OCI-LY3 (cell line): Measurements from ENCODE around the gene FAM43A.

Experiments
- H2AFZ ChIP-seq: fragments of 200-600, 300-600 bp; shearing (Covaris generic); 2 replicates; pipeline ENCODE4 v1.6.0; 2014; ENCODE audit warnings: antibody characterized with exemption, low read depth, low read length
- H3K27ac ChIP-seq: fragments of 200-600, 300-600 bp; sonication (generic); 2 replicates; pipeline ENCODE4 v1.5.1; 2014; ENCODE audit warnings: mild to moderate bottlenecking, low read length, moderate library complexity, mixed read lengths
- H3K27me3 ChIP-seq: fragments of 200-600, 300-600 bp; sonication (generic); 2 replicates; pipeline ENCODE4 v1.6.1; 2014; ENCODE audit warnings: low read depth, low read length, mixed read lengths
- H3K36me3 ChIP-seq: fragments of 200-600, 300-600 bp; sonication (generic); replicated peaks from 2 replicates; pipeline ENCODE3; 2014; ENCODE audit warnings: low read depth, low read length, mixed read lengths
- H3K4me1 ChIP-seq: fragments of 300-600, 200-600 bp; sonication (generic); 2 replicates; pipeline ENCODE4 v1.6.1; 2014; ENCODE audit warnings: low read length, mixed read lengths
- H3K4me2 ChIP-seq: fragments of 200-600, 300-600 bp; sonication (generic); 2 replicates; pipeline ENCODE4 v1.6.1; 2014; ENCODE audit warnings: low read length, mixed read lengths
- H3K4me3 ChIP-seq: fragments of 300-600, 200-600 bp; sonication (generic); 2 replicates; pipeline ENCODE4 v1.5.1; 2014; ENCODE audit warnings: antibody characterized with exemption, mild to moderate bottlenecking, low read length, moderate library complexity
- H3K79me2 ChIP-seq: fragments of 300-600, 200-600 bp; shearing (Covaris generic); 2 replicates; pipeline ENCODE4 v1.6.1; 2014; ENCODE audit warnings: mild to moderate bottlenecking, low read length, mixed read lengths
- H3K9ac ChIP-seq: fragments of 300-600, 200-600 bp; shearing (Covaris generic); 2 replicates; pipeline ENCODE4 v1.6.0; 2014; ENCODE audit warnings: mild to moderate bottlenecking, low read length, moderate library complexity
- H3K9me3 ChIP-seq: fragments of 200-600, 300-600 bp; shearing (Covaris generic); 2 replicates; pipeline ENCODE4 v1.6.1; 2014; ENCODE audit warnings: low read length, mixed read lengths; ENCODE audit not compliant: insufficient read depth
- H4K20me1 ChIP-seq: fragments of 200-600, 300-600 bp; sonication (generic); 2 replicates; pipeline ENCODE4 v1.6.1; 2016; ENCODE audit warnings: low read length, mixed read lengths; ENCODE audit not compliant: insufficient read depth
- EZH2phosphoT487 ChIP-seq: fragments of 200-600 bp; shearing (Covaris generic); IDR thresholded peaks from 2 replicates; pipeline ENCODE4 v1.6.1; 2018; ENCODE audit warnings: antibody characterized with exemption, mixed run types, low read depth
- TF ChIP-seq, protein P1 (sequence below): fragments of 200-600, 300-600 bp; sonication (generic); IDR thresholded peaks from 2 replicates; pipeline ENCODE4 v1.5.1; 2014; ENCODE audit warnings: antibody characterized with exemption, low read length, low read depth

The FAM43A gene

DNA sequence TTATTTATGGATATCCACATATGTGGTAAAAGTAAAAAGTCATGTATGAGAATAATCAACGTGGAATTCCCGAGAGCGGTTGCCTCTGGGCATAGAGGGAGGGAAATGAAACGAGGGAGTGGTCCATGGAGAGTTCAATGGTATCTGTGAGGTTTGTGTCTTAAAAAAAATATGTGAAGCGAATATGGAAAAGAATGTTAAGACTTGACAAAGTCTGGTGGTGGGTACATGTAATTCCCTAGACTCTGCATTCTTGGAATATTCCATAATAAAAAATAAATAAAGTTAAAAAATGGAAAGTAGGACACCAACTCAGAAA, 28.4 kb downstream of the FAM43A start:
- Histone ChIP-seq H3K4me3 (no peak overlapping the region), H3K27me3 (no peaks in the 10 kb centered on the region; the same call in 1 of the 2 replicates), H3K4me2 (no peak overlapping the region), H3K9ac (no peak overlapping the region), H3K4me1 (no peaks in the 10 kb centered on the region), H3K36me3 (no peaks in the 10 kb centered on the region), H3K79me2 (no peaks in the 10 kb centered on the region), H4K20me1 (no peaks in the 10 kb centered on the region), H3K9me3 (no peaks in the 10 kb centered on the region), H3K27ac (no peak overlapping the region), H2AFZ (no peak overlapping the region)
- TF ChIP-seq, protein P1, sequence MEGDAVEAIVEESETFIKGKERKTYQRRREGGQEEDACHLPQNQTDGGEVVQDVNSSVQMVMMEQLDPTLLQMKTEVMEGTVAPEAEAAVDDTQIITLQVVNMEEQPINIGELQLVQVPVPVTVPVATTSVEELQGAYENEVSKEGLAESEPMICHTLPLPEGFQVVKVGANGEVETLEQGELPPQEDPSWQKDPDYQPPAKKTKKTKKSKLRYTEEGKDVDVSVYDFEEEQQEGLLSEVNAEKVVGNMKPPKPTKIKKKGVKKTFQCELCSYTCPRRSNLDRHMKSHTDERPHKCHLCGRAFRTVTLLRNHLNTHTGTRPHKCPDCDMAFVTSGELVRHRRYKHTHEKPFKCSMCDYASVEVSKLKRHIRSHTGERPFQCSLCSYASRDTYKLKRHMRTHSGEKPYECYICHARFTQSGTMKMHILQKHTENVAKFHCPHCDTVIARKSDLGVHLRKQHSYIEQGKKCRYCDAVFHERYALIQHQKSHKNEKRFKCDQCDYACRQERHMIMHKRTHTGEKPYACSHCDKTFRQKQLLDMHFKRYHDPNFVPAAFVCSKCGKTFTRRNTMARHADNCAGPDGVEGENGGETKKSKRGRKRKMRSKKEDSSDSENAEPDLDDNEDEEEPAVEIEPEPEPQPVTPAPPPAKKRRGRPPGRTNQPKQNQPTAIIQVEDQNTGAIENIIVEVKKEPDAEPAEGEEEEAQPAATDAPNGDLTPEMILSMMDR: no peak
- no peak for TF ChIP-seq EZH2phosphoT487

DNA sequence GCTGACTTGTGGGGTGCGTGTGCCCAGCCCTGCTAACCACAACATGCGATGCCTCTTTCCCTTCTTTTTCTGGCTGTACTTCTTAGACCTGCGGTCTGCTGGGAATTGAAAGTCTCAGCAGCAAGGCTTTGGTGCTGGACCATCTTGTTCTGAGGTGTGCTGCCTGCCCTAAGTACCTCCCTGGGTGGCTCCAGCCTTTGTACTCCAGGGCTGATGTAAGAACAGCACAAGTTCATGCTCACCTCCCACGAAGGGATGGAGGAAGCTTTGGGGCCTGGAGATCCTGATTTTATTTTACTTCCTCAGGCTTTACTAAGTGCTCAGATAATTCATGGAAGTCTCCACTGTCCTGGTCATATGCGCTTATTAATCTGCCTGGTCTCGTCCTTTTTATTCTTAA, 28.9 kb downstream of the FAM43A start:
- no peak overlapping the region for H3K4me2 ChIP-seq
- TF ChIP-seq, protein P1: no peak
- no peak for TF ChIP-seq EZH2phosphoT487
- H3K4me3 ChIP-seq: no peak overlapping the region
- no peak overlapping the region for H3K9ac ChIP-seq
- no peaks in the 10 kb centered on the region for H3K9me3 ChIP-seq
- no peaks in the 10 kb centered on the region for H3K79me2 ChIP-seq
- H3K27ac ChIP-seq: no peak overlapping the region
- no peak overlapping the region for H2AFZ ChIP-seq
- peaks cover 4% of the 10 kb centered on the region for H3K27me3 ChIP-seq
- no peaks in the 10 kb centered on the region for H4K20me1 ChIP-seq
- H3K36me3 ChIP-seq: no peaks in the 10 kb centered on the region
- H3K4me1 ChIP-seq: no peaks in the 10 kb centered on the region

DNA sequence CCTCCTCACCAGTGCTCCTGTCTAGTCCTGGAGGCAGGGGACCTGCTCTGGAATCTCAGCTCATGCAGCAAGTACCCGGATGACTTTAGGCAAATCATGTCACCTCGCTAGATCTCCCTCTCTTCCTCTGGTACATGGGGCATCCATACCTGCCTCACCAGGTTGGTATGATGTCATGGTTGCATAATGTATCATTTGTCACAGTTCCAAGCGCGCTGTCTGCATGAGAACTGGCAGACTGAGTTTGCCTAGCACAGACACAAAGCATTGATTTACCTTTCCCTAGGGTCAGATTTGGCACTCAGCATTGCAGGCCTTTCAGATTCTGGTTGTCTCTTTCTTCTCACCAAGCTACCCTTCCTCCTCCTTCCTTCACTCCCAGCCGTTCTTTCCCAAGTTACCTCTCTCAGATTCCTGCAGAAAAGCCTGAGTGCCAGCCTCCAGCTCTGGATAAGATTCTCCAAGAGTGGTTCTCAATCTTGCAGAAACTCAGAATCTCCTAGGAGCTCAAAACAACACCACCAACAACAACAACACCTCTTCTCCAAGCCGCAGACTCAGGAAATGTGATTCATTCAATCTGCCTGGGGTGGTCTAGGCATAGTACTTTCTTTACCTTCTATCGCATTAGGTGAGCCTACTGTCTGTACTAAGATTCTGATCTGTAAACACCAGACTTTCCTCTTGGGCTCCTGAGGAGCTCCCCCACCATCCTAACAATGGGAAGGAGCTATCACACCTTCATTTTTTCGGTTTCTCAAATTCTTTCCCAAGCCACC, 29.5 kb downstream of the FAM43A start:
- Histone ChIP-seq H3K4me3 (no peak overlapping the region), H2AFZ (no peak overlapping the region), H3K4me2 (no peak overlapping the region), H3K27me3 (peaks cover 11% of the 10 kb centered on the region), H3K4me1 (no peaks in the 10 kb centered on the region), H3K9me3 (no peaks in the 10 kb centered on the region), H3K9ac (no peak overlapping the region), H3K27ac (no peak overlapping the region), H3K79me2 (no peaks in the 10 kb centered on the region), H4K20me1 (no peaks in the 10 kb centered on the region), H3K36me3 (no peaks in the 10 kb centered on the region)
- TF ChIP-seq EZH2phosphoT487: no peak
- TF ChIP-seq, protein P1: no peak

DNA sequence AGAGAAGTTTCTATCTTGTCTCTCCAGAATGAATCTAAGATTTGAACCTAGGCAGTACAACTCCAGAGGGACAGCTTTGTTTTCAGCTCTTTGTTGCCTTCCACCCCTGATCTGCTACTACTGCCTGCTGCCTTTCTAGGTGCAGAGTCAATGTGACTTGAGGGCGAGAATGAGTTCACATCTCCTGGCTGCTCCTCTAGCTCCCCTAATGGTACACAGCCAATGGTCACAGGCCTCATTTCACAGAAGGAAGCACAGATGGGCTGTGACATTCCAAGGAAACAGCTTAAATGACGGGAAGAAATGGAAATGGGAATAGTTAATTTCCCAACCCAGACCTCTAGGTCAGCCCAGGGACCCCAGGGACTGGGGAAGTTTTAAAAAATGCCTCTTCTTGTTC, 32.4 kb downstream of the FAM43A start:
- Histone ChIP-seq H3K4me2 (no peak overlapping the region), H3K36me3 (no peaks in the 10 kb centered on the region), H3K4me1 (no peaks in the 10 kb centered on the region), H4K20me1 (no peaks in the 10 kb centered on the region), H3K4me3 (no peak overlapping the region), H3K9ac (no peak overlapping the region), H3K9me3 (no peaks in the 10 kb centered on the region), H3K27ac (no peak overlapping the region), H2AFZ (no peak overlapping the region), H3K79me2 (no peaks in the 10 kb centered on the region), H3K27me3 (peaks cover 19% of the 10 kb centered on the region)
- TF ChIP-seq, protein P1: no peak
- no peak for TF ChIP-seq EZH2phosphoT487
